HepG2 (cell line): ENCODE results near the gene GJB6. TPM values are rescaled to one million over a fixed set of nuclear protein-coding genes. Genes with fewer than 3 reads are reported as not detected.

Experiments
- ATAC-seq: fragments of 200-7000 bp; cut with Tn5 transposase; 3 replicates; pipeline ENCODE4 v1.9.1; 2020; ENCODE audit warnings: mild to moderate bottlenecking, moderate library complexity
- BruUV-seq: library from RNA; stranded (reverse); fragments of 400-500 nt; replicated peaks from 2 replicates; lab custom pipeline; 2021; lab: Mats Ljungman, UMichigan
- CTCF ChIA-PET: fragments of 300-600 bp; formaldehyde crosslinking; extraction: SDS; loops from one replicate; lab custom pipeline; 2021; ENCODE audit warnings: low total read pairs, inconsistent platforms, low intra/inter-chr PET ratio; lab: Yijun Ruan, JAX
- POLR2A ChIA-PET: fragments of 350-600 bp; sonication (Branson Sonifier 250); formaldehyde crosslinking; loops from one replicate; lab custom pipeline; 2020; ENCODE audit warnings: antibody characterized with exemption, inconsistent platforms; lab: Yijun Ruan, JAX
- DNase-seq: peaks from one replicate; pipeline ENCODE4 v3.0.0-alpha.2; 2015; ENCODE audit warnings: low spot score
- FAIRE-seq: peaks from 3 replicates; lab custom pipeline; 2011; peaks lifted over from hg19 to GRCh38; lab: Jason Lieb, UNC
- H2AFZ ChIP-seq: one replicate; pipeline ENCODE4 v1.6.1; 2011; ENCODE audit warnings: low read length, inconsistent platforms
- H3K27ac ChIP-seq: fragments of 300-600 bp; 3 replicates; pipeline ENCODE4 v1.8.0; 2011; ENCODE audit warnings: mixed run types, mild to moderate bottlenecking, mixed read lengths, low read length, inconsistent platforms; ENCODE audit not compliant: insufficient read depth; ENCODE audit errors: extremely low read length
- H3K27me3 ChIP-seq, 2 experiments: fragments of 200-600 bp in 1 of 2; 2 replicates in 1 of 2; 3 replicates in 1 of 2; pipeline versions ENCODE4 v1.6.0 to v1.8.0; 2011; ENCODE audit warnings: low read length in 2 of 2, mild to moderate bottlenecking in 2 of 2, moderate library complexity in 2 of 2, inconsistent platforms in 1 of 2; ENCODE audit not compliant: insufficient read depth in 2 of 2, control insufficient read depth in 1 of 2
- H3K36me3 ChIP-seq, 2 experiments: fragments of 200-600 bp in 1 of 2; replicated peaks in 1 of 2; 2 replicates in 1 of 2; 3 replicates in 1 of 2; pipeline versions ENCODE4 v1.5.1 to v1.8.0; 2011; ENCODE audit warnings: low read length in 2 of 2, inconsistent platforms in 1 of 2; ENCODE audit not compliant: insufficient read depth in 2 of 2, control insufficient read depth in 1 of 2
- H3K4me1 ChIP-seq: 2 replicates; pipeline ENCODE4 v1.5.1; 2012; ENCODE audit warnings: low read length, inconsistent platforms; ENCODE audit not compliant: insufficient read depth
- H3K4me2 ChIP-seq: 2 replicates; pipeline ENCODE4 v1.6.0; 2011; ENCODE audit warnings: low read depth, low read length, inconsistent platforms
- H3K4me3 ChIP-seq, 3 experiments: fragments of 200-600 bp in 1 of 3; sonication (generic), shearing (Covaris generic) in 1 of 3; replicated peaks in 1 of 3; 2 replicates each; pipeline ENCODE4 v1.5.1; 2011 to 2016; ENCODE audit warnings: low read length in 3 of 3, inconsistent platforms in 2 of 3, low read depth in 2 of 3, mild to moderate bottlenecking in 2 of 3, control low read depth in 1 of 3, mixed read lengths in 1 of 3; ENCODE audit not compliant: insufficient read depth in 1 of 3
- H3K79me2 ChIP-seq: one replicate; pipeline ENCODE4 v1.6.1; 2011; ENCODE audit warnings: low read length, inconsistent platforms; ENCODE audit not compliant: insufficient read depth
- H3K9ac ChIP-seq: 2 replicates; pipeline ENCODE4 v1.6.0; 2011; ENCODE audit warnings: mild to moderate bottlenecking, low read depth, low read length, inconsistent platforms; ENCODE audit not compliant: insufficient read depth
- H3K9me3 ChIP-seq: 2 replicates; pipeline ENCODE4 v1.5.1; 2012; ENCODE audit warnings: mild to moderate bottlenecking, low read length
- H4K20me1 ChIP-seq: 2 replicates; pipeline ENCODE4 v1.6.0; 2011; ENCODE audit warnings: inconsistent platforms, mild to moderate bottlenecking, low read length, moderate library complexity; ENCODE audit not compliant: insufficient read depth
- DMTF1 ChIP-seq: sonication (generic); formaldehyde crosslinking; IDR thresholded peaks from 2 replicates; pipeline ENCODE4 v1.4.0; 2020; ENCODE audit warnings: mild to moderate bottlenecking, missing genetic modification reagents
- ELF3 ChIP-seq: IDR thresholded peaks from 2 replicates; pipeline ENCODE4 v1.6.1; 2016; ENCODE audit warnings: missing genetic modification reagents, missing compliant biosample characterization
- EP300 ChIP-seq, 3 experiments: sonication (generic) in 1 of 3; formaldehyde crosslinking in 1 of 3; IDR thresholded peaks; 2 replicates each; pipeline versions ENCODE4 v1.5.1 to v1.6.1; 2011 to 2020; ENCODE audit warnings: low read depth in 2 of 3, low read length in 2 of 3, borderline replicate concordance in 1 of 3, improper control_type of control experiment in 1 of 3, mild to moderate bottlenecking in 1 of 3, missing genetic modification reagents in 1 of 3, moderate library complexity in 1 of 3
- SMC3 ChIP-seq: IDR thresholded peaks from 2 replicates; pipeline ENCODE4 v1.6.1; 2011; ENCODE audit warnings: low read length, improper control_type of control experiment
- TFDP1 ChIP-seq: IDR thresholded peaks from 2 replicates; pipeline ENCODE4 v1.6.1; 2016; ENCODE audit warnings: missing compliant biosample characterization, missing genetic modification reagents, borderline replicate concordance
- TRIM24 ChIP-seq: sonication (generic); formaldehyde crosslinking; IDR thresholded peaks from 2 replicates; pipeline ENCODE4 v1.8.0; 2022; ENCODE audit warnings: mild to moderate bottlenecking, missing genetic modification reagents
- ZNF275 ChIP-seq: sonication (generic); formaldehyde crosslinking; IDR thresholded peaks from 2 replicates; pipeline ENCODE4 v1.8.0; 2022; ENCODE audit warnings: missing genetic modification reagents, mild to moderate bottlenecking, inconsistent platforms, borderline replicate concordance
- ZNF530 ChIP-seq: sonication (generic); formaldehyde crosslinking; IDR thresholded peaks from 2 replicates; pipeline ENCODE4 v1.5.0; 2020; ENCODE audit warnings: low read depth, mild to moderate bottlenecking, missing genetic modification reagents
- ZNF660 ChIP-seq: sonication (generic); formaldehyde crosslinking; IDR thresholded peaks from 2 replicates; pipeline ENCODE4 v1.5.1; 2020; ENCODE audit warnings: mild to moderate bottlenecking, low read depth, missing genetic modification reagents, borderline replicate concordance
- ZNF687 ChIP-seq: sonication (generic); formaldehyde crosslinking; IDR thresholded peaks from 2 replicates; pipeline ENCODE4 v1.5.1; 2020; ENCODE audit warnings: mild to moderate bottlenecking, missing genetic modification reagents, moderate library complexity
- ZNF777 ChIP-seq: sonication (generic); formaldehyde crosslinking; IDR thresholded peaks from 2 replicates; pipeline ENCODE4 v1.4.0; 2020; ENCODE audit warnings: missing genetic modification reagents
- ZSCAN12 ChIP-seq: sonication (generic); formaldehyde crosslinking; IDR thresholded peaks from 2 replicates; pipeline ENCODE4 v1.9.0; 2021; ENCODE audit warnings: mild to moderate bottlenecking, missing genetic modification reagents
- WGBS: methylation state at CpG from one replicate; pipeline ENCODE4 v1.1.6; 2017; ENCODE audit warnings: low lambda C conversion rate; 5-methylcytosine and 5-hydroxymethylcytosine counted together
- in situ Hi-C: cut with HindIII; loops from 2 replicates; pipeline ENCODE4 v1.10.0; 2017; ENCODE audit warnings: low pct_unique_long_range_greater_than_20kb; ENCODE audit not compliant: extremely low pct_ligation_motif_present
- intact Hi-C: fragments of 100-400 bp; cut with micrococcal nuclease; formaldehyde crosslinking; loops from one replicate; pipeline ENCODE4 v1.10.0; 2022; ENCODE audit not compliant: unreplicated experiment
- polyA plus RNA-seq, 8 experiments: library from polyadenylated mRNA; depleted of rRNA in 3 of 8; stranded (reverse) in 7 of 8; unstranded in 1 of 8; fragments of >200 nt; fragmentation: Illumina TruSeq in 4 of 8; extraction: Trizol in 4 of 8; gene quantifications; 2 replicates each; pipeline versions ENCODE4 v1.2.1 to v1.2.3, GENCODE V29; 2011 to 2016; ENCODE audit warnings: low read depth in 4 of 8, missing spikeins in 1 of 8, mixed read lengths in 1 of 8; ENCODE audit not compliant: insufficient read depth in 1 of 8
- total RNA-seq, 5 experiments: library from RNA; depleted of rRNA; stranded (reverse); fragments of >200 nt; fragmentation: Illumina TruSeq; extraction: Trizol; gene quantifications; 2 replicates each; pipeline ENCODE4 v1.2.3, GENCODE V29; 2016; ENCODE audit warnings: low read depth in 1 of 5

Gene GJB6
- total and polyA plus RNA-seq, 2 of the 13 experiments (the other 11 are each of a cell fraction or from before 2014, with no cell fraction given): not detected

- Histone ChIP-seq H3K4me2 (peak overlapping the region; percentile 79), H3K9me3 (no peaks in the 10 kb centered on the region), H3K27ac (no peak overlapping the region), H3K27me3 (peaks cover 4 to 61% of the 10 kb centered on the region in 2 experiments), H4K20me1 (no peaks in the 10 kb centered on the region; the same call in 1 of the 2 replicates), H3K36me3 (no peaks in the 10 kb centered on the region), H3K79me2 (no peaks in the 10 kb centered on the region), H2AFZ (no peak overlapping the region), H3K4me3 (peak overlapping the region; percentile 49 to 70 (median 60)), H3K4me1 (peaks cover 35% of the 10 kb centered on the region), H3K9ac (0 out of 2 replicates have a peak overlapping the region, but pooled peaks have one; percentile 10)
- FAIRE-seq (no peak), ATAC-seq (peak; percentile 46), DNase-seq (no peak)
- intact Hi-C loops (no loop called here), in situ Hi-C loops (loop anchor here (10.0 kb wide), 1 partner anchor 103 kb away; no protein-coding TSS in a partner anchor)
- WGBS: 4% methylated on average over 5 of the region's 73 CpGs
- ChIA-PET CTCF (no interaction called here), POLR2A (no interaction called here)
- BruUV-seq: no TSS peak
- TF ChIP-seq EP300 (IDR thresholded peaks at IDR 0.05; ENCODE audit: low read depth in 2 of 2, low read length in 2 of 2) (no peak), EP300 (CRISPR knock-in tag; IDR thresholded peaks at IDR 0.05; ENCODE audit: borderline replicate concordance) (no peak), DMTF1 (CRISPR knock-in tag) (no peak), ZSCAN12 (CRISPR knock-in tag) (0 out of 2 replicates have a peak, but pooled peaks have one; percentile 18), SMC3 (no peak), ZNF687 (CRISPR knock-in tag) (peak; percentile 50; the same call in 1 of the 2 replicates), ELF3 (CRISPR knock-in tag) (no peak), ZNF660 (CRISPR knock-in tag) (no peak), TFDP1 (peak; percentile 8; the same call in 1 of the 2 replicates), TRIM24 (CRISPR knock-in tag) (no peak), ZNF275 (CRISPR knock-in tag) (no peak), ZNF530 (CRISPR knock-in tag) (no peak), ZNF777 (0 out of 2 replicates have a peak, but pooled peaks have one; percentile 53)
Observed at GRCh38 chr13:20192158-20192835, 39.8 kb downstream of the GJB6 start.
